GM21390 (cell line): Measurements from ENCODE around the gene DPY19L2.
"Not testable (repeated sequence)": the region's sequence is repeated elsewhere in the genome, so short reads cannot be mapped to it uniquely, and the experiment has no call there.

Experiments
- ATAC-seq: cut with Tn5 transposase; IDR thresholded peaks from one replicate; pipeline ENCODE4 v1.9.1; 2021; ENCODE audit not compliant: unreplicated experiment

The DPY19L2 gene

DNA sequence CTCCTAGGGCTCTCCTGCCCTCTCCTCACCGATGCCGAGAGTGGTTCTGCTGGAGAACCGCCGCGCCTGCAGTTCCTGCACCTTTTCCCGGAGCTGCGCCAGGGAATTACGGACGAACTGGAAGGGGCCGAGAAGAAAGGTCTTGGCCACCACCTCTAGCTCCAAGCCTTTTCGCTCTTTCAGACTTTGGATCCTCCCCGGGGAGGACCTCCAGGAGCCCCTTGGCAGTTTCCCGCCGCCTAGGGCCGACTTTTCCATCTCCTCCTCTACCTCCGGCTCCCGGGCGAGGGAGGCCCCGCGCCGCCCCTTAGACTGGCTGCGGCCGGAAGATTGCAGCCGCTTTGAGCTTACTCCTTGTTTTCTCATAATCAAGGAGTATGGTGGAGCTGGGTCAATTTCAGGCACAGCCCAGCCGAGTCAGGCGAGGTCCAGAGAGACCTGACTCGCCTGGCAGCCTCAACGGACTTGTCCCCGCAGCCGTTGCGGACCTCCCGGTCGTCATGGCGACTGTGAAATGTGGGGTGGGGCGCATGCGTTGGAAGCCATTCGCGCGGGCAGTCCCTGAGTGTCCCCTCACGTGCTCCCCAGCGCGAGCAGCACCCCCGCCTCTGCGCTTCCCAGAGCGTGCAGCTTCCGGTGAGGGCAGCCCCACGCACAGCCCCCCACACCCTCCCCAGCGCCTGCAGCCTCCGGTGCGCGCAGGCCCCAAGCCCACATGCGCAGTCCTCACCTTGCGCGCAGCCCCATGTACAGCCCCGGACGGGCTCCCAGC lies at the start of gene DPY19L2:
DPY19L2 (minus strand) TSS at position 466 of the 772 bp plus-strand sequence; CDS start at position 366, 100 bp downstream.
- ATAC-seq: no peak

DNA sequence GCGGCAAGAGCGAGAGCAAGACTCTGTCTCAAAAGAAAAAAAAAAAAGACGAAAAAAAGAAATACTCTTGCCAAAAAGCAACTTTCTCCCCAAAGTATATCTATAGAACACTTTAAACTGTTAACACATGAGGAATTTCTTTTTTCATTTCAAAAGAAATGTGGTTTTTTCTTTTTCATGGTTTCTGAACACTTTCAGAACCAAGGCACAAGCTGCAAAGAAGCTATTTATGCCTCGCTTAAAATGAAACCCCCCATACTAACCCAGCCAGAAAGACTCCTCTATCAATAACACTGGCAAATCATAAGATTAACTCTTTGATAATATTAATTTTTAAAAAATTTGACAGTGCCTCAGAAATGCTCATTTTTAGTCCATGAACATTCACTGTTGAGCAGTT lies 48.6 kb upstream of the DPY19L2 start:
- not testable (repeated sequence) for ATAC-seq

DNA sequence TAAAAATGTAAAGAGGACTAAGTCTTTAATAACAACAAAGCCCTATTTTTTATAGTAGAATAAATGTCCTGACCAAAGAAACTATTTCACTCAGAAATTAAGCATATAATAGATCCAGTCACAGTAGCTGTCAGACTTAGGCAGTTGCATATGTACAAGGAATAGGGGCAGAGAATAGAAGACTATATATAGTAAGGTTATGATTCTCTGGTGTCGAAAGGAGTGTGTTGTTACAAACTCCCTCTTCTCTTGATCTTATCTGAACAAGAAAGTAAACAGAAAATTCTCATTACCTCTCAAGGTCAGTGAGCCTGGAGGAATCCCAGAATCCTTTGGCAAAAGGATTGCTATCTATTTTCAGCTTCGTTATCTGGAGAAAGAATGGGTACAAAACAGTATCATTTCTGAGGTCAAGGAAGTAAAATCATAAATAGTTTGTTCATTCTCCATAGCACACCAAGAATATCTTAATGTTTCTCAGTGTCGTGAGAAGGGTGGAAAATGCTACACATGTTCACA lies 46.9 kb upstream of the DPY19L2 start:
- not testable (repeated sequence) for ATAC-seq

DNA sequence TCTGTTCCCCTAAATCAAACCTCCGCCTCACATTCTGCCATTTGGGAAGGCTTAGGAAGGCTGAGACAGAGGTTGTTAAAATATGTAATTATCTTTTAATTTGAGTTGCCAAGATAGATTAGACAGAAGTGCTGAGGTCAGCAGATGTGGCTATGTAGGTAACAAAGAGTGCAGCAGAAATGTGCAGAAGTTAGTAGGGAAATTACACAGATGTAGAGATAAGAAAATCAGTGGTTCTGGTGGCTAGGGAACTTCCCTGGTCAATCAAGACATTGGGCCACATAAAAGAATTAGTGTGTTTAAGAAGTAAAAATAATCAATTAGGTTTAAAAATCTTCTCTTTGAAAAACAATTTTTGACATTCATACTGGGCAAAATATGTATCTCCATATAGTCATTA lies 46.1 kb upstream of the DPY19L2 start:
- ATAC-seq: not testable (repeated sequence)

DNA sequence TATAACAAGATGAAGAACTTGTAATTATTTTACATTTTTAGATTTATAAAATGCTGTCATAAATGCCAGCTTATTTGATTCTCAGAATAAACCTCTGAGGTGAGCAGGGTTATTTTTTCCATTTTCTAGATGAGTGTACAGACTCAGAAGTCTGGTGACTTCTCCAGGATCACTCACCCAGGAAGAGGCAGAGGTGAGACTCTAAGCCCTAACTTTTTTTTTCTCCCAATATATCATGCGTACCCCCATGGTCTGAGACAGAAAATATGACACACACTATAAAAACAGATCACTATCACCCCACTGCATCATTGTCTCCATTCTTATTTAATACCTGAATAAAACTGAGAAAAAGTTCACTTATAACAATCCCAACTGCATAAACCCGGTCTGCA lies 45.4 kb upstream of the DPY19L2 start:
- not testable (repeated sequence) for ATAC-seq

DNA sequence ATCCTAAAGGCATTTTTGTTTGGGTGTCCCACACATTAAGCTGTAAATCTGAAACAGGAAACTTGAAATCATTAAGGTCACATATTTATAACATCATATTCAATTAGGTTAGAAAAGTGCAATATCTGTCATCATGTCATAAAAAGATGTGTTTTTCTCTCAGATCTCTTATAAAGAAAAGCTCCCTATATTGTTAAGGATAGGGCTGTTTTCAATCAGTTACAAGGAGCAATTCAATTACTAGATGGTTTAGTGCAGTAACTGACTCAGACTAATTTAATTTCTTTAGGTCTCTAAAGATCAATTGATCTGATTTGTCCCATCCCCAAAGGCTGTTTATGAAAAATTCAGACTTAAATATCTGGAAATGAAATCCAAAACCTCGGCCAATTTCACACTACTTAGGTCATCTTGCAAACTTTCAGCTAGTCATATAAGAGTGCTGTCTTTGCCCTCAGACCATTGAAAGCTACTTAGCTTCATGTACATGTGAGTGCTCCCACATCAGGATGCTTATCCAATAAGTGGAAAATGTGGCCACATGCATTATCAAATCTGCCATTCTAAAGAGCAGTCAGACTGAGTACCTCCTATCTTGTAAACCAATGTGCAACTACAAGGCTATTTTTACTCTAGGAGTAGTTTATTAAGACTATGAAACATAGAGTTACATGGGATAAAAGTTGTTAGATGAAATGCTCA lies 44.8 kb upstream of the DPY19L2 start:
- ATAC-seq: not testable (repeated sequence)

DNA sequence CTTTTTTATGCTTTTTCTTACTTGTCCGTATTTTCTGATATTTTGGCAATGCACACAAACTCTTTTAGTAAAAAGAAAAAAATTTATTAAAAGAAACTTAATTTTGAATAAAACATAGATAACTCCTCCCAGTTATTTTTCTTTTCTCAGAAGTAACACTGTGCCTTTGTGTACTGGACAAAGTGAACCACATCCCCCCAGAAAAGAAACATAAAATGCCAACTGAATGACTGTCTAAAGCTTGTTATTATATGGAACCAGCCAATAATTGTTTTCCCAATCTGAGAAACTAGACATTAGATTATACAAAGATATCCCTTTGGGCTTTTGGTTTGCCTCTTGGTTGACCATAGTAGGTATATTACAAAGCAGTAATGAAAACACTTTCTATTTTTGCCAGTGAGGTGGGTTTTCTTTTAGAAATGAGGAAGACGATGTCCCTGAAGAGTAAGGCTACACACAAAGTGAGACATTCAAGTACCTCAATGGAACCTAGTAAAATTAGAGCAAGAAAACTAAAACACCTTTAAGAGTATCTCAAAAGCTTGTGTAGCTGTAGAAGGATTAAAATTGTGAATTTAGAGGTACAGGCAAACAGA lies 44.2 kb upstream of the DPY19L2 start:
- ATAC-seq: peak; percentile 45

DNA sequence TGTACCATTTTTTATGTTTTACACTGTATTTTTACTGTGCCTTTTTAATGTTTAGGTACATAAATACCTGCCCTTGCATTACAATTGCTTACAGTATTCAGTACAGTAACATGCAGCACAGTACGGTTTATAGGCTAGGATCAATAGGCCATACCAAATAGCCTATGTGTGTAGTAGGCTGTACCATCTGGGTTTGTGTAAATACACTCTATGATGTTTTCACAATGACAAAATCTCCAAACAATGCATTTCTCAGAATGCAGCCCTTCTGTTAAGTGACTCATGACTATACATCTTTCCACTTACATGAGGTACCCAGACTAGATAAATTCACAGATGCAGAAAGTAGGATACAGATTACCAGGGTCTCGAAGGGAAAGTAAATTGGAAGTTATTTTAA lies 43.0 kb upstream of the DPY19L2 start:
- ATAC-seq: not testable (repeated sequence)

DNA sequence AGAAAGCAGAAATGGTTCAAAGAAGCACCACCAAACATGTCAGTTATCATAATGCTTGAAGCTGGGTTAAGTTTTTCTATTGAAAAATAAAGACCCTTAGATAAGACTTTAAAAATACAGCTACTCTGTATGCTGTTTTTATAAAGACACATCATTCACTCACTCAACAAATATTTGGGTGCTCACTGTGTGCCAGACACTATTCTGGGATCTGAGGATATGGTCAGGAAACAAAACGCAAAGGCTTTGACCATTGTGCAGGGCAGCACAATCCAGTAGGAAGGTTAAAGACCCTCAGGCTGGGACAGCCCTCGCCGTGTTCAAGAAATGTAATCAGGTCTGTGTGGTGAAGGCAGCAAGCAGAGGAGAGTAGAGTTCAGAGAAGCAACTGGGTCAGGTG lies 38.0 kb upstream of the DPY19L2 start:
- no peak for ATAC-seq

DNA sequence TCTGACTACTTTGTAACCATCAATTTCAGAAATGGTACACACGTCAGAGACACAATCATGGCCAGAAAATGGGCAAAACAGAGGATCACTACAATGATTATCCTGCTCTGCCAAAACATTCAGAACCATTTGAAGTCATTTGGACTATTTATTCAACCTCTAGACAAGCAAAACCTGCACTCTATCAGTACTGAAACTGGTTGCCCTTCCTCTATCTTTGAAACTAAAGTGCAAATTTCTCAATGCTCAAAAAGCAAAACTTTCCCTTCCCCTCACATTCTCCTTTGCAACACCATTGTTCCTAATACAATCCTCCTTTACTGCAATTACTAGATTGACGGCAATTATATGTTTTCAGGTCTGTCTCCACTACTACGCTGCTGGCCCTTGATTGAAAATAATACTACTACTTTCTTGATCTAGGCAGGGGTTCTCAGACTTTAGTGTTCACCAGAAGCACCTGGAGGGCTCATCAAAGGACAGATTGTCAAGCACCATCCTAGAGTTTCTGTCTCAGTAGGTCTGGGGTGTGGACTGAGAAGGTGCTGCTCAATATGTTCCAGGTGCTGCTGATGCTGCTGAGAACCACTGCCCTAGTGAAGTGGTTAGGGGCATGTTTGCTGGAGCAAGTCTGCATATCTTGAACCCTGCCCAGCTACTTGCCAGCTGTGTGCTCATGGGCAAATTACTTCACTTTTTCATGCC lies 31.5 kb upstream of the DPY19L2 start:
- ATAC-seq: peak; percentile 70

DNA sequence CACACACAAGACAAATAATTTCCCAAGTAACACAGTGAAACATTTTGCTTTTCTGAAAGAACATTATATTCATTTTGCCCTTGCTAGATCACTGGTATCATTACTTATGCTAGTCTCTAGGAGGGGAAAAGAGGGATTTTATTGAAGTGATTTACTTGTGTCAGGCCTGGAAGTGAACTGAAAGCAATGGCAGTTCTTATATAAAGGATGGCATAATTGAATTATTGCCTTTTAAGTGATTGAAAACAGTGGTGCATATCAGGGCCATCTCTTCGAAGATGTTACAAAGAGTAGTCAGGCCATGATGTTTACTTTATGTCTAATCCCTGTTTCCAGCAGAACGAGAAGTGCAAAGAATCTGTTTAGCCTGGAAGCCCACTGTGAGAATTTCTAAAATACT lies 30.7 kb upstream of the DPY19L2 start:
- ATAC-seq: not testable (repeated sequence)

DNA sequence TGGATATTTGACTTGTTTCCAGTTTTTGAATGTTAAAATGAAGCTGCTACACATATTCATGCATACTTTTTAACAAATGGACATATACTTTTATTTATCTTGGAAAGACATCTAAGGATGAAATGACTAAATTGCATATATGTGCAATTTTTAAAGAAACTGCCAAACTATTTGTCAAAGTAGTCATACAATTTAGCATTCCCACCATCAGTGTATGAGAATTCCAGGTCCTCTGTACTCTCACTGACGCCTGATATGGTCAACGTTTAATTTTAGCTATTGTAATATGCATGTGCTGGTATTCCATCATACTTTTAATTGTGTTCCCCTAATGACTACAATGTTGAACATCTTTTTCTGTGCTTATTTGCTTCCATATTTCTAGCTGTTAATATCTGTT lies 22.5 kb upstream of the DPY19L2 start:
- not testable (repeated sequence) for ATAC-seq

DNA sequence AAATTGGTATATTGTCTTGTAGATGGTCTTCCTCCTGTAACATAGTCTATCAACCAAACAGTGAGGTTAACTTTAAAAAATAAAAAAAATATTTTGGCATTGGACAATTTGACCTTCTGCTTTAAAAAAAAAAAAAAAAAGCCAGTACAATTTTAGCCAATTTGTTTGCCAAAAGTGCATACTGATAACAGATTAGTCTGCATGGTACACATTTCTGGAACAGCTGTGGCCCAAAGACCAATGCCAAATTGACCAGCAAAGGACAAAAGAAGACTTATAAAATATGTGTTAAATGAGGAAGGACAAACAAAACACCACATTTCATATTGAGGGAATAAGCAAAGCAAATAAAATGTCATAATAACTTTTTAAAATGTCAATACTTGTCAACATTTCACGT lies 20.8 kb upstream of the DPY19L2 start:
- not testable (repeated sequence) for ATAC-seq

DNA sequence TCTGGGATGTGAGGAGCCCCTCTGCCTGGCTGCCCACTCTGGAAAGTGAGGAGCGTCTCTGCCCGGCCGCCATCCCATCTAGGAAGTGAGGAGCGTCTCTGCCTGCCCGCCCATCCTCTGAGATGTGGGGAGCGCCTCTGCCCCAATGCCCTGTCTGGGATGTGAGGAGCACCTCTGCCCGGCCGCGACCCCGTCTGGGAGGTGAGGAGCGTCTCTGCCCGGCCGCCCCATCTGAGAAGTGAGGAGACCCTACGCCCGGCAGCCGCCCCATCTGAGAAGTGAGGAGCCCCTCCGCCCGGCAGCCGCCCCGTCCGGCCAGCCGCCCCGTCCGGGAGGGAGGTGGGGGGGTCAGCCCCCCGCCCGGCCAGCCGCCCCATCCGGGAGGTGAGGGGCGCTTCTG lies 18.3 kb upstream of the DPY19L2 start:
- not testable (repeated sequence) for ATAC-seq

DNA sequence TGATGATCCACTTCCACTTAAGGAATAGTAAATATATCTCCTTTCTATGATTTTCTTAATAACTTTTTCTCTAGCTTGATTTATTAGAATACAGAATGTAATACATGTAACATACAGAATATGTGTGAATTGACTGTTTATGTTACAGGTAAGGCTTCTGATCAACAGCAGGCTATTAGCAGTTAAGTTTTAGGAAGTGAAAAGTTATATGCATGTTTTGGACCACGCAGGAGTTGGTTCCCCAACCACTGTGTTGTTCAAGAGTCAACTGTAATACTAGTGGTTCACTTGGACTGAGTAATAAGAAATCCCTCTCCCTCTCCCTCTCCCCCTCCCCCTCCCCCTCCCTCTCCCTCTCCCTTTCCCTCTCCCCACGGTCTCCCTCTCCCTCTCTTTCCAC lies 17.5 kb upstream of the DPY19L2 start:
- ATAC-seq: not testable (repeated sequence)

DNA sequence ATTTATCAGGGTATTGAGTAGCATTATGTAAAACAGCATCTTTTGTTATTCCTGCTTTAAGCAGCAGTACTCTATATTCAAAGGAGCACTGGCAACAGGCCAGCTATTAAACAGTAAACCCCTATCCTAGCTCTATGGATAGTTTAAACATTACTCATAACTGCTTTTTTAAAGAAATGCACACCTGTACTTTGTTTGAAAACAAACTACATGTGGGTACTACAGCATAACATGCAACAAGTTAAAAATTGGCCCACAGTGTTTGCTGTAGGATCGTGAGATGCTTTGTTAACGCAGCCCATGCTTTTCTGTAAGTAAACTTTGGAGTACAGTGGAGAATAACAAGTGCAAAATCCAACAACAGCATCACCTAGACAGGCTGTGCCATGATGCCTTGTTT lies 14.3 kb upstream of the DPY19L2 start:
- not testable (repeated sequence) for ATAC-seq

DNA sequence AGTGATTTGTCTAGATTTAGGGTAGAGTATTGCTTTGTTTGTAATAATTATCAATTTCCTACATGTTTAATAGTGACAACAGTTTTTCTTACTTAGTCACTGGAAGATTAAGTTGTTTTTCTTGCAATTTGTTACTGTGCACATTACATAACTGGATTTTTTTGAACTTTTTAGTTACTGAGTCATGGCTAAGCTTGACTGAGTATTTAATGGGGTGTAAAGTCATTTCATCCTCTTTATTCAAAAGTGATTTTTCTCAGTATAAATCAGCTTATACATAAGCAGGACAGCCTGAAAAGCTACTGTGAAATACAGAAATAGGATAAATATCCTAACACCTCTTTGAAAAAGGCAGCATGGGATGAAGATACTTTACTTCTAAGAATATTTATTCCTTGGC lies 12.5 kb upstream of the DPY19L2 start:
- ATAC-seq: not testable (repeated sequence)

DNA sequence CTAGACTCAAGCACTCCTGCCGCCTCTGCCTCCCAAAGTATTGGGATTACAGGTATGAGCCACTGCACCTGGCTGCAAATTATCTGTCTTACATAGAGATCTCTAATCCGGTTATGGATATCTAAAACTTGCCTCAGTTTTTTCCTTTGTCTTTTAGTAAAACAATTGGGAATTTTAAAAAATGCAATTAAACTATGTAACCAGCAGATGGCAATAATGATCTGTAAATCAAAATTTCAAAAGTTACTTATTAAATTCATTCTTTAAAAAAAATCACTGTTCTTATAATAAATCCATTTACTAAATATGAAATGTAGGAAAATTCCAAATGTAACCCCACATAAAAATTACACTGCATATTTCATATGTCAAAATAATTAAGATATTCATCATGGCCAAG lies 4.3 kb upstream of the DPY19L2 start:
- ATAC-seq: not testable (repeated sequence)

DNA sequence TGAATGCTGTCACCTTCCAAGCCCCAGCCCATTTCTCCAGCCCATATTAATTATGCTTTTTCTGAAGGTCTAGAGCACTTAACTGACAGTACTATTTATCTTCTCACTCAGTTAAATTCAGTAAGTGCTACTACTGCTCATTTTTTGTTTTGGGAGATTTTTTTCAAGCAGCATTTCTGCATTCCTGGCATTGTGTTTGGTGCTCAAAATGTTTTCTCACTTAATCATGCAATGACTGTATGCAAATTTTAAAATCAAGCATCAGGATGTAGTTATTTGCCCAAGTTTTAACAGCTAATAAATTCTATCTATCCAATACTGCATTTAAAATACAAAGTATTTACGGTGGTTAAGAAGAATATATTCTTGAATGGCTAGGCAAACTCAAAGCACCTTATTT lies 1.6 kb upstream of the DPY19L2 start:
- ATAC-seq: not testable (repeated sequence)

DNA sequence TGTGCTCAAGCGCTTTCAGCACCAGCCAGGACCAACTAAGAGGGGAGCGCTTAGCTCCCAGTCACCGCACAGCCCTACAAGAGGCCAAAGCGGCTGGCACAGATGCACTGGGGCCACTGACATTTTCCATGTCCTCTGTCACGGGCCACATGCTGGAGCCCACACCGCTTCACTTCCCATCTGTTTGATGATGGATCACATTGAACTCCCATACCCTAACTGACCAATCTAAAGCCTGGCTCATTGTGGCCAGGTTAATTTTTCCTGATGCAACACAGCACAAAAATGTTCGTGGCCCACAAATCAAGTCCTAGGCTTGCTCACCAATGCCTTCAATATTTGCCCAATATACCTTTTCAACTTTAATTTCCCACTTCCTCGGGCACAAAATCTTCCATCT lies 1.1 kb upstream of the DPY19L2 start:
- ATAC-seq: not testable (repeated sequence)

DNA sequence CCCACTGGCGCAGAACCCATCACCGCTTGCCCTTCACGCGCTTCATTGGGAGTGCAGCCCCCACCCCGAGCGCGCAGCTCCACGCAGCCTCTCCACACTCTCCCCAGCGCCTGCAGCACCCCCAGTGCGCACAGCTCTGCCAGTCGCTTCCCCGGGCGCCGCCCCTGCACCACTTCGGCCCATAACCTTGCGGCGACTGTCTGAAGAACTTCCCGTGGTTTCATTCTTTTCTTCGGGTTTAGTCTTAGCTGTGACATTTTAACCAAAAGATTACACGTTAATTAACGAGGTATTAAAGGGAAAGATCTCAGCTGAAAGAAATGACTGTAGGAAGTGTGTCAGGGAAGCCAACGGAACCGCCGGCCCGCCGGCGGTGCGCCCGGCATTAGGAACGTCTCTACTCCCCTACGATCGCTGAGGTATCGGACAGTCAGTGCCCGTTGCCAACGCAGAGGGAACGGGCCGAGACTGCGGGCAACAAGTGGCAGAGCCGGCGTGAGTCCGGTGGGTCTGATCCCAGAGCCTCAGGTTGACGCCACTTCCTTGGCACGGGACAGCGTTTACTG lies 590 bp upstream of the DPY19L2 start:
- not testable (repeated sequence) for ATAC-seq
